Endothelial cell (in vitro differentiated cells): ENCODE results near the gene KIAA2012. TPM values are rescaled to one million over a fixed set of nuclear protein-coding genes. Genes with fewer than 3 reads are reported as not detected.

Source experiments
- DNase-seq: peaks from one replicate; pipeline ENCODE4 v3.0.0; 2021; ENCODE audit warnings: low spot score
- H3K27ac Mint-ChIP-seq: one replicate; pipeline ENCODE4 v1.8.0; 2021; ENCODE audit warnings: mixed read lengths, inconsistent platforms; ENCODE audit not compliant: unreplicated experiment
- H3K27me3 Mint-ChIP-seq: one replicate; pipeline ENCODE4 v1.8.0; 2021; ENCODE audit warnings: mild to moderate bottlenecking, moderate library complexity, mixed read lengths, inconsistent platforms; ENCODE audit not compliant: unreplicated experiment
- H3K36me3 Mint-ChIP-seq: one replicate; pipeline ENCODE4 v1.8.0; 2021; ENCODE audit warnings: mild to moderate bottlenecking, low read depth, mixed read lengths, inconsistent platforms; ENCODE audit not compliant: unreplicated experiment
- H3K4me1 Mint-ChIP-seq: one replicate; pipeline ENCODE4 v1.8.0; 2021; ENCODE audit warnings: mild to moderate bottlenecking, mixed read lengths, inconsistent platforms; ENCODE audit not compliant: unreplicated experiment
- H3K4me3 Mint-ChIP-seq: one replicate; pipeline ENCODE4 v1.8.0; 2021; ENCODE audit warnings: mild to moderate bottlenecking, mixed read lengths, inconsistent platforms; ENCODE audit not compliant: unreplicated experiment
- H3K9me3 Mint-ChIP-seq: one replicate; pipeline ENCODE4 v1.8.0; 2021; ENCODE audit warnings: mixed read lengths, inconsistent platforms; ENCODE audit not compliant: unreplicated experiment
- CTCF ChIP-seq: fragments of 200-600 bp; sonication (generic); IDR thresholded peaks from one replicate; pipeline ENCODE4 v1.5.0; 2021; ENCODE audit warnings: antibody characterized with exemption; ENCODE audit not compliant: unreplicated experiment
- total RNA-seq: library from RNA; stranded (reverse); fragmentation: NEBNext Ultra II Directional; extraction: Animal tissue kit (Norgen Biotek cat#: 25700); gene quantifications from one replicate; pipeline ENCODE4 v1.2.1, GENCODE V29; 2021; ENCODE audit not compliant: unreplicated experiment

The KIAA2012 gene
- total RNA-seq, 1 donor from 2014 or later, result 0.08 TPM

DNA sequence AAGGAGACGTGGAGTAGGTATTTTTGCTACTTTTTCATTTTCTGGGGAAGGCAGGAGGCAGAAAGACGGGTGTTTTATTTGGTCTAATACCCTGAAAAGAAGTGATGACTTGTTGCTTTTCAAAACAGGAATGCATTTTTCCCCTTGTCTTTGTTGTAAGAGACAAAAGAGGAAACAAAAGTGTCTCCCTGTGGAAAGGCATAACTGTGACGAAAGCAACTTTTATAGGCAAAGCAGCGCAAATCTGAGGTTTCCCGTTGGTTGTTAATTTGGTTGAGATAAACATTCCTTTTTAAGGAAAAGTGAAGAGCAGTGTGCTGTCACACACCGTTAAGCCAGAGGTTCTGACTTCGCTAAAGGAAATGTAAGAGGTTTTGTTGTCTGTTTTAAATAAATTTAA lies 36.0 kb upstream of the KIAA2012 start:
- DNase-seq, result no peak
- no peak for TF ChIP-seq CTCF
- H3K36me3 Mint-ChIP-seq, result peaks cover 3% of the 10 kb centered on the region
- no peak overlapping the region for H3K4me3 Mint-ChIP-seq
- H3K27me3 Mint-ChIP-seq, result peaks cover 12% of the 10 kb centered on the region
- H3K9me3 Mint-ChIP-seq, result no peaks in the 10 kb centered on the region
- no peak overlapping the region for H3K27ac Mint-ChIP-seq
- H3K4me1 Mint-ChIP-seq, result peaks cover 26% of the 10 kb centered on the region

DNA sequence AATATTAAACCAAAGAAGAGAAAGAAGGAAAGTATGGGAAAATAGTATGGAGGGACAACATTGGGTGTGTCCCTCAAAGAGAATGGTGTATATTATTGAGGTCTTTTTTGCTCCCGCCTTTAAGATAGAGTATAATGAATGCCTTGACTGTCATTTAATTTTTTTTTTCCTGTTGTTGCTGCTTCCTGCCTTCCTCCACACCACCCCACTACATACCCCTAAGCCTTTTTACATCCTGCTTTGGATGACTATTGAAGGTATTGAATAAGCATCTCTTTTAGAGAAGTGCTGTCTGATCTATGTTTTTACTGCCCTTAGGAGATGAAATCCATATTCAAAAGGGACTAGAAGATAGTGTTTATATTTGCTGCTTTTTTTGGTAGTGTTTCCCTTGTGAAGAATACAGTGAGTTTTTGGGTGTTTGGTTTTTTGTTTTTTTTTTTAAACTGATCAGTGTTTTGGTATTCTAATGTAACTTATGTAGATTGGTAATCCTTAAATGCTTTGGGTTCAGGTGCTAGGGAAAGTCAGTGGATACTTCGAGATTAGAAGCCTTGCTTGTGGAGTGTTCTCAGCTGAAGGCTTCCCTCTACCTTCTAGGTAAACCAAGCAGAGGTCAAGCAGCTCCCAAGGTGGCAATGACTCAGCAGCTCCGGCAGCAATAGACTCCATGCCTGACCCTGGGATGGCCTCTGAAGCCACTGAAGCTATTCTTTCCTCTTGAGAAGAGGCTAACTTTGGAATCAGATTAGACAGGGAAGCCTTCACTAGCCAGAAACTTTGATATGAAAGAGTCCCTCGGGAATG lies 34.4 kb upstream of the KIAA2012 start:
- peak overlapping the region; percentile 54 for H3K4me3 Mint-ChIP-seq
- peak overlapping the region; percentile 83 for H3K27ac Mint-ChIP-seq
- peaks cover 3% of the 10 kb centered on the region for H3K27me3 Mint-ChIP-seq
- H3K36me3 Mint-ChIP-seq, result no peaks in the 10 kb centered on the region
- H3K4me1 Mint-ChIP-seq, result peaks cover 21% of the 10 kb centered on the region
- no peaks in the 10 kb centered on the region for H3K9me3 Mint-ChIP-seq
- DNase-seq, result peak; percentile 22
- no peak for TF ChIP-seq CTCF

- DNase-seq, result peak; percentile 15
- H3K36me3 Mint-ChIP-seq, result no peaks in the 10 kb centered on the region
These were observed 33.6 kb upstream of the KIAA2012 start for GRCh38 chr2:202039278-202040078.

DNA sequence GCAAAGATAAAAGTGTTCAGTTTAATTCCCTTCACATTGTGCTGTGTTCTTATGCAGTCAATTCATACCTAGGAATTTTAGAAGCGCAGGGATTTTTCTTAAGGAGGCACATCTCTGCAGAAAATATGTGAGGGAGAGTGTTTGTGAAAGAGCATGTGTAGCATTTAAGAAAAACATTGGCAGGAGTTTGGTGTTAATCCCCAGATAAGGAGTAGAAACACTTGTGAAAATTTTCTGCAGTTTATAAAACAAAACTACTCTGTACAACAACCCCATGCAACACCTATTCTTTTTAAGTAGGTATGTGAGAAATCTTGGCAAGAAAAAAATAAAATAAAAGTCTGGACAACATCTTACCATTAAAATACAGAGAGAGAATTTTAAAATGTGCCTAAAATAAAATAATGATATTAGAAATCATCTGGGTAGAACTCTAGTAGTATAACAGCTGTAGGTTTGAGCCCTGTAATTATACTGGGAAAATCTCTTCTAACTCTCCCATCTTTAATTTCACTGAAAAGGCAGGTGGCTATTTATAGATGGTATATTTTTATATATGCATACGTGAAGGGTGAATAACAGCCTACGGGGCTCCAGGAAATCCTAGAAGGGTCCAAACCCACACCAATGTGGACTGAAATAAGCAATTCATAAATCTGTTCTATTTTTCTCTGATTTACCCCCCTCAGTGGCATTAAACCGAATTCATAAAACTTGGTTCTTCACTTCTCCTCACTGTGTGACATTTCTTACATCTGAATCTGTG lies 32.8 kb upstream of the KIAA2012 start:
- H3K4me1 Mint-ChIP-seq, result peaks cover 24% of the 10 kb centered on the region
- peak overlapping the region; percentile 24 for H3K27ac Mint-ChIP-seq
- no peaks in the 10 kb centered on the region for H3K9me3 Mint-ChIP-seq
- H3K27me3 Mint-ChIP-seq, result no peaks in the 10 kb centered on the region
- no peak for TF ChIP-seq CTCF
- H3K4me3 Mint-ChIP-seq, result no peak overlapping the region
- no peak for DNase-seq
- no peaks in the 10 kb centered on the region for H3K36me3 Mint-ChIP-seq

More at GRCh38 chr2:202039278-202040078, 33.6 kb upstream of the KIAA2012 start:
- peaks cover 3% of the 10 kb centered on the region for H3K27me3 Mint-ChIP-seq
- peaks cover 21% of the 10 kb centered on the region for H3K4me1 Mint-ChIP-seq
- no peaks in the 10 kb centered on the region for H3K9me3 Mint-ChIP-seq
- H3K27ac Mint-ChIP-seq, result peak overlapping the region; percentile 83
- H3K4me3 Mint-ChIP-seq, result no peak overlapping the region
- no peak for TF ChIP-seq CTCF
